Right lobe of liver (tissue), 4 donors: ENCODE data around the gene APP.

Source experiments
- POLR2A ChIP-seq: fragments of 450-650 bp; IDR thresholded peaks from one replicate; pipeline ENCODE4 v1.6.1; 2017; ENCODE audit warnings: antibody characterized with exemption, mild to moderate bottlenecking
- TF ChIP-seq, protein P1 (sequence below), 4 donors: fragments of 200-600 bp in 3 of 4; fragments of 450-650 bp in 1 of 4; IDR thresholded peaks; one replicate each; pipeline versions ENCODE4 v1.5.1 to v1.8.0; 2016 to 2022; ENCODE audit warnings: antibody characterized with exemption in 4 of 4, mild to moderate bottlenecking in 2 of 4
- donor health status: DM: no; HTN: no; CAD: no.
- donor health status: DM: no; HTN: no; CAD: no.
- donor health status: DM: no; HTN: yes; CAD: no.

DNA sequence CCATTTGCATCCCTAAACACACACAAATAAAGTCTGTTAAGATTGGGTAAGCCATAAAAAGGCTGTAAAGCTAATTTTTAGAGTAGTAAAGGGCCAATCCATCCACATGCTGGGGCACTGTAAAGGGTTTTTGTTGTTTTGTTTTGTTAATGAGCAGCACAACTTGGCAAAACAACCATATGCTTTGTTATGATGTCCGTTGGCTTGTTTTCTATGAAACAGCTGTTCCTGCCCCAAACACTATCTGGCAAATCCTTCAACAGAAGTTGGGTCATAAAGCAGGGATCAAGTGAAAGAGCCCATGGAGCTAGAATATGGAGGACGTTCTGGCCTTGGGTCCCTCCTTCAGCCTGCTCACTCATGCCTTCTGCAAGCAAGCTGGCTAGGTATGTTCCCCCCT, 183.6 kb downstream of the APP start:
- TF ChIP-seq, protein P1, sequence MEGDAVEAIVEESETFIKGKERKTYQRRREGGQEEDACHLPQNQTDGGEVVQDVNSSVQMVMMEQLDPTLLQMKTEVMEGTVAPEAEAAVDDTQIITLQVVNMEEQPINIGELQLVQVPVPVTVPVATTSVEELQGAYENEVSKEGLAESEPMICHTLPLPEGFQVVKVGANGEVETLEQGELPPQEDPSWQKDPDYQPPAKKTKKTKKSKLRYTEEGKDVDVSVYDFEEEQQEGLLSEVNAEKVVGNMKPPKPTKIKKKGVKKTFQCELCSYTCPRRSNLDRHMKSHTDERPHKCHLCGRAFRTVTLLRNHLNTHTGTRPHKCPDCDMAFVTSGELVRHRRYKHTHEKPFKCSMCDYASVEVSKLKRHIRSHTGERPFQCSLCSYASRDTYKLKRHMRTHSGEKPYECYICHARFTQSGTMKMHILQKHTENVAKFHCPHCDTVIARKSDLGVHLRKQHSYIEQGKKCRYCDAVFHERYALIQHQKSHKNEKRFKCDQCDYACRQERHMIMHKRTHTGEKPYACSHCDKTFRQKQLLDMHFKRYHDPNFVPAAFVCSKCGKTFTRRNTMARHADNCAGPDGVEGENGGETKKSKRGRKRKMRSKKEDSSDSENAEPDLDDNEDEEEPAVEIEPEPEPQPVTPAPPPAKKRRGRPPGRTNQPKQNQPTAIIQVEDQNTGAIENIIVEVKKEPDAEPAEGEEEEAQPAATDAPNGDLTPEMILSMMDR (IDR thresholded peaks at IDR 0.05), result no peak
- no peak for TF ChIP-seq POLR2A
